Measurements from ENCODE around the gene SERPINH1. TPM values are rescaled to one million over a fixed set of nuclear protein-coding genes. Genes with fewer than 3 reads are reported as not detected.
A peak's percentile ranks its signal among the peaks of the same experiment; 100 is the strongest.

The SERPINH1 gene
- 540 and 638 TPM in 2 replicates for total RNA-seq (2014; rRNA removed; shearing (Covaris generic))

GRCh38 chr11:75562048-75562835 lies at the start of gene SERPINH1:
Gene SERPINH1 (plus strand): TSS chr11:75562253. CDS start chr11:75566350, 4,097 bp downstream.
- peak; percentile 90 for DNase-seq
- Histone ChIP-seq H3K27me3 (ENCODE audit: control insufficient read depth, insufficient read depth, low read length) (no peaks in the 10 kb centered on the region), H3K36me3 (replicated peaks; ENCODE audit: control insufficient read depth, insufficient read depth, low read length) (peaks cover 14% of the 10 kb centered on the region), H3K4me3 (ENCODE audit: insufficient read depth, low read depth, low read length) (peak within 1 kb of the TSS; percentile 93)

DNA sequence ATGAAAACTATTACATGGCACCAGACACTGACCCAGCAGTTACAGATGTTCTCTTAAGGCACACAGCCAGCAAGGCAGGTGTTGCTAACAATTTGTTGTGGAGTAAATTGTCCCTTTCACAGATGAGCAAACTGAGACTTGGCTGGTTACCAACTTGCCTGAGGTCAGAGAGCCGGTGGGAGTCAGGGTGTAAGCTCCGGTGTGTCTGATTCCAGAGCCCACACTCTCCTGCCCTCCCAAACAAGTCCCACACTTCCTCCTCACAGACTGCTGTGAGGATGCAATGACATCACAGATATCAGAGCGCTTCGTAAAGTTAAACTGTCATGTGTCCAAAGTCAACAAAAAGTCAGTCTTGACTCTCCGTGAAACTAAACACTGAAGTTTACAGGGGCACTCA lies 48.8 kb upstream of the SERPINH1 start:
- no peaks in the 10 kb centered on the region for H3K36me3 ChIP-seq (replicated peaks; ENCODE audit: control insufficient read depth, insufficient read depth, low read length)
- no peaks in the 10 kb centered on the region for H3K27me3 ChIP-seq (ENCODE audit: control insufficient read depth, insufficient read depth, low read length)
- H3K4me3 ChIP-seq (ENCODE audit: insufficient read depth, low read depth, low read length) = no peak overlapping the region
- no peak for DNase-seq

DNA sequence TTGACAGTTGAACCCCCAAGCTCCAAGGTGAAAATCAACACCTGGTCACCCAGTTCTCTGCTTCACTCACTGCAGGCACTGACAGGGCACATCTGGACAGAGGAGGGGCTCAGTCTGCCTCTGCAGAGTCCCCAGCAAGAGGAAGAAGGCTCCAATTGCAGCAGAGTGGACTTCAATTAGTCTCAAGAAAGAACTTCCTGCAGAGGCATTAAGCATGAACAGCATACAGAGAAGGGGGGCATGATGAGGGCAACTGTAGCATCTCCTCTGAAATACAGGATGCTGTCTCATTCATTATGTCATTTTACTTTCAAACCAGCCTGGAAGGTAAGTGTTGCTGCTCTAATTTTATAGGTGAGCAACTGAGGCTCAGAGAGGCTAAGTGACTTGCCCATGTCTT lies 47.5 kb upstream of the SERPINH1 start:
- no peak for DNase-seq
- no peak overlapping the region for H3K4me3 ChIP-seq (ENCODE audit: insufficient read depth, low read depth, low read length)
- no peaks in the 10 kb centered on the region for H3K36me3 ChIP-seq (replicated peaks; ENCODE audit: control insufficient read depth, insufficient read depth, low read length)
- H3K27me3 ChIP-seq (ENCODE audit: control insufficient read depth, insufficient read depth, low read length) = no peaks in the 10 kb centered on the region

GRCh38 chr11:75516140-75516539 lies 45.9 kb upstream of the SERPINH1 start:
- Histone ChIP-seq H3K36me3 (replicated peaks; ENCODE audit: control insufficient read depth, insufficient read depth, low read length) (no peaks in the 10 kb centered on the region), H3K27me3 (ENCODE audit: control insufficient read depth, insufficient read depth, low read length) (no peaks in the 10 kb centered on the region), H3K4me3 (ENCODE audit: insufficient read depth, low read depth, low read length) (no peak overlapping the region)
- DNase-seq = no peak

DNA sequence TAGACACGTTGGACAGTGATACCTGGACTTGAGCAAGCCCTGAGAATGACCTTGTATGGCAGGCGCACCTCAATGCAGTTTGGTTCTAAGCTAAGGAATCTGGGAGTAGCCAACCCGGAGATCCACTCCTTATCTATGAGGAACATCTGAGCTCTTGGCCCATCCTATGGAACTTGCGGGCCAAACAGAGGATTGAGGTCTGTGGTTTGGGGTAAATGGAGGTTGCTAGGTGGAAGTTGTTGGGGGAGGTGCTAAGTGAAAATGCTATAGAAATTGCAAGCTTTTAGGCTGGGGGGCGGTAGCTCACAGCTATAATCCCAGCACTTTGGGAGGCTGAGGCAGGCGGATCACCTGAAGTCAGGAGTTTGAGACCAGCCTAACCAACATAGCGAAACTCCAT lies 45.2 kb upstream of the SERPINH1 start:
- H3K27me3 ChIP-seq (ENCODE audit: control insufficient read depth, insufficient read depth, low read length) = no peaks in the 10 kb centered on the region
- H3K4me3 ChIP-seq (ENCODE audit: insufficient read depth, low read depth, low read length) = no peak overlapping the region
- DNase-seq = no peak
- no peaks in the 10 kb centered on the region for H3K36me3 ChIP-seq (replicated peaks; ENCODE audit: control insufficient read depth, insufficient read depth, low read length)

GRCh38 chr11:75518204-75518549 lies 43.9 kb upstream of the SERPINH1 start:
- H3K36me3 ChIP-seq (replicated peaks; ENCODE audit: control insufficient read depth, insufficient read depth, low read length) = no peaks in the 10 kb centered on the region
- DNase-seq = peak; percentile 73
- no peak overlapping the region for H3K4me3 ChIP-seq (ENCODE audit: insufficient read depth, low read depth, low read length)
- peaks cover 4% of the 10 kb centered on the region; the same call in 1 of the 2 replicates for H3K27me3 ChIP-seq (ENCODE audit: control insufficient read depth, insufficient read depth, low read length)

- Histone ChIP-seq H3K36me3 (replicated peaks; ENCODE audit: control insufficient read depth, insufficient read depth, low read length) (no peaks in the 10 kb centered on the region), H3K4me3 (ENCODE audit: insufficient read depth, low read depth, low read length) (no peak overlapping the region), H3K27me3 (ENCODE audit: control insufficient read depth, insufficient read depth, low read length) (peaks cover 11% of the 10 kb centered on the region; the same call in 1 of the 2 replicates)
- DNase-seq = no peak
Observed at GRCh38 chr11:75518771-75519653, 43.0 kb upstream of the SERPINH1 start.

DNA sequence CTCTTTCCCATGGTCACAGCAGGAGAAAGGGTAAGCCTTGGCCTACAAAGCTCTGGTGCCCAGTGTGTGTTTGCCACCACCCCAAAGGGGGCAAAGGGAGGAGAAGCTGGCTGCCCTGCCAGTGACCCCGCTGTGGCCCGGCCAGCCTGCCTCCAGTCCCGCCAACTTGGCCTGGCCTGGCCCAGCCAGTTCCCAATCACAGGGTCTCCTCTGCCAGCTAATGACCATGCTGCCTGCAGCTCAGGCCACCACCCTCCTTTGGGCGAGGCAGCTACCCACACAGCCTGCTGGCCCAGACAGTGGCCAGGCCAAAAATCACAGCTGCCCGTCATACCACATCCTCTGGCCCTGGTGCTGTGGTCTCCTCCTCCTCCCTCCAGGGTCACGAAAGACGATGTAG lies 41.4 kb upstream of the SERPINH1 start:
- no peaks in the 10 kb centered on the region for H3K36me3 ChIP-seq (replicated peaks; ENCODE audit: control insufficient read depth, insufficient read depth, low read length)
- H3K27me3 ChIP-seq (ENCODE audit: control insufficient read depth, insufficient read depth, low read length) = peaks cover 26% of the 10 kb centered on the region

GRCh38 chr11:75522286-75523044 lies 39.6 kb upstream of the SERPINH1 start:
- H3K4me3 ChIP-seq (ENCODE audit: insufficient read depth, low read depth, low read length) = no peak overlapping the region
- no peak for DNase-seq
- peaks cover 28% of the 10 kb centered on the region for H3K27me3 ChIP-seq (ENCODE audit: control insufficient read depth, insufficient read depth, low read length)

More for the DNA sequence above, 41.4 kb upstream of the SERPINH1 start:
- no peak for DNase-seq
- H3K4me3 ChIP-seq (ENCODE audit: insufficient read depth, low read depth, low read length) = no peak overlapping the region

GRCh38 chr11:75523189-75523588 lies 38.9 kb upstream of the SERPINH1 start:
- H3K27me3 ChIP-seq (ENCODE audit: control insufficient read depth, insufficient read depth, low read length) = peaks cover 28% of the 10 kb centered on the region
- DNase-seq = no peak
- H3K4me3 ChIP-seq (ENCODE audit: insufficient read depth, low read depth, low read length) = no peak overlapping the region
- no peaks in the 10 kb centered on the region for H3K36me3 ChIP-seq (replicated peaks; ENCODE audit: control insufficient read depth, insufficient read depth, low read length)

More at GRCh38 chr11:75522286-75523044, 39.6 kb upstream of the SERPINH1 start:
- H3K36me3 ChIP-seq (replicated peaks; ENCODE audit: control insufficient read depth, insufficient read depth, low read length) = no peaks in the 10 kb centered on the region

GRCh38 chr11:75523811-75524664 lies 38.0 kb upstream of the SERPINH1 start:
- peak overlapping the region; percentile 80; the same call in 1 of the 2 replicates for H3K4me3 ChIP-seq (ENCODE audit: insufficient read depth, low read depth, low read length)
- no peaks in the 10 kb centered on the region for H3K36me3 ChIP-seq (replicated peaks; ENCODE audit: control insufficient read depth, insufficient read depth, low read length)
- DNase-seq = no peak
- peaks cover 28% of the 10 kb centered on the region for H3K27me3 ChIP-seq (ENCODE audit: control insufficient read depth, insufficient read depth, low read length)

GRCh38 chr11:75524665-75525432 lies 37.2 kb upstream of the SERPINH1 start:
- Histone ChIP-seq H3K27me3 (ENCODE audit: control insufficient read depth, insufficient read depth, low read length) (peaks cover 28% of the 10 kb centered on the region), H3K4me3 (ENCODE audit: insufficient read depth, low read depth, low read length) (peak overlapping the region; percentile 80)
- peak; percentile 89 for DNase-seq

More at GRCh38 chr11:75524665-75525432, 37.2 kb upstream of the SERPINH1 start:
- no peaks in the 10 kb centered on the region for H3K36me3 ChIP-seq (replicated peaks; ENCODE audit: control insufficient read depth, insufficient read depth, low read length)
